GM23338 (cell line): ENCODE results near the gene DTNB. TPM values are rescaled to one million over a fixed set of nuclear protein-coding genes. Genes with fewer than 3 reads are reported as not detected.

Experiments
- ATAC-seq: fragments of 200-7000 bp; cut with Tn5 transposase; 3 replicates; pipeline ENCODE4 v1.9.1; 2020
- DNase-seq: peaks from one replicate; pipeline ENCODE4 v3.0.0-alpha.2; 2015; ENCODE audit warnings: low spot score
- H2AFZ ChIP-seq: fragments of 200-600 bp; sonication (generic); 2 replicates; pipeline ENCODE4 v1.8.0; 2016; ENCODE audit warnings: antibody characterized with exemption, mild to moderate bottlenecking, moderate library complexity
- H3F3A ChIP-seq: fragments of 200-600 bp; sonication (generic); replicated peaks from 2 replicates; pipeline ENCODE4 v1.8.0; 2017; ENCODE audit warnings: antibody characterized with exemption, mixed run types, low read depth
- H3K27ac ChIP-seq: fragments of 200-600 bp; sonication (generic); 2 replicates; pipeline ENCODE4 v1.6.1; 2016; ENCODE audit warnings: low read depth
- H3K27me3 ChIP-seq: fragments of 200-600 bp; sonication (generic); 2 replicates; pipeline ENCODE4 v1.8.0; 2016; ENCODE audit warnings: mild to moderate bottlenecking, mixed run types, moderate library complexity; ENCODE audit not compliant: insufficient read depth
- H3K36me3 ChIP-seq: fragments of 200-600 bp; sonication (generic); 2 replicates; pipeline ENCODE4 v1.8.0; 2016; ENCODE audit warnings: mild to moderate bottlenecking; ENCODE audit not compliant: insufficient read depth
- H3K4me1 ChIP-seq: fragments of 200-600 bp; sonication (generic); 2 replicates; pipeline ENCODE4 v1.8.0; 2016; ENCODE audit warnings: mild to moderate bottlenecking, moderate library complexity; ENCODE audit not compliant: insufficient read depth
- H3K4me2 ChIP-seq: fragments of 200-600 bp; sonication (generic); 2 replicates; pipeline ENCODE4 v1.7.1; 2017; ENCODE audit warnings: mixed run types
- H3K4me3 ChIP-seq: fragments of 200-600 bp; sonication (generic); 2 replicates; pipeline ENCODE4 v1.6.1; 2016; ENCODE audit warnings: mixed run types
- H3K79me2 ChIP-seq: fragments of 200-600 bp; sonication (generic); replicated peaks from 2 replicates; pipeline ENCODE4 v1.8.0; 2017; ENCODE audit warnings: mild to moderate bottlenecking; ENCODE audit not compliant: insufficient read depth
- H3K9me2 ChIP-seq: fragments of 200-600 bp; sonication (generic); 2 replicates; pipeline ENCODE4 v1.8.0; 2017; ENCODE audit not compliant: insufficient read depth
- H4K20me1 ChIP-seq: fragments of 200-600 bp; sonication (generic); replicated peaks from 2 replicates; pipeline ENCODE4 v1.8.0; 2017; ENCODE audit warnings: mild to moderate bottlenecking; ENCODE audit not compliant: insufficient read depth
- H3K27ac Mint-ChIP-seq: 2 replicates; pipeline ENCODE4 v1.8.0; 2020; ENCODE audit warnings: inconsistent platforms, mild to moderate bottlenecking, moderate library complexity, mixed read lengths
- H3K27me3 Mint-ChIP-seq: 3 replicates; pipeline ENCODE4 v1.8.0; 2022; ENCODE audit warnings: low read depth, mild to moderate bottlenecking, moderate library complexity, mixed read lengths, inconsistent platforms; ENCODE audit not compliant: insufficient read depth, poor library complexity
- H3K36me3 Mint-ChIP-seq: 3 replicates; pipeline ENCODE4 v1.8.0; 2021; ENCODE audit warnings: low read depth, mild to moderate bottlenecking, inconsistent platforms, moderate library complexity, mixed read lengths
- H3K4me1 Mint-ChIP-seq: 3 replicates; pipeline ENCODE4 v1.8.0; 2020; ENCODE audit warnings: mild to moderate bottlenecking, inconsistent platforms, mixed read lengths
- H3K4me3 Mint-ChIP-seq: 3 replicates; pipeline ENCODE4 v1.8.0; 2021; ENCODE audit warnings: moderate library complexity, mild to moderate bottlenecking, inconsistent platforms, mixed read lengths
- H3K9me3 Mint-ChIP-seq: 3 replicates; pipeline ENCODE4 v1.8.0; 2020; ENCODE audit warnings: moderate library complexity, mild to moderate bottlenecking, inconsistent platforms, mixed read lengths
- CREB1 ChIP-seq: fragments of 250-450 bp; sonication (Bioruptor Pico); IDR thresholded peaks from 2 replicates; pipeline ENCODE4 v1.5.0; 2020; ENCODE audit warnings: low read depth, mild to moderate bottlenecking, moderate library complexity
- EZH2 ChIP-seq: fragments of 200-600 bp; sonication (generic); IDR thresholded peaks from one replicate; pipeline ENCODE4 v1.8.0; 2017; ENCODE audit warnings: antibody characterized with exemption, mild to moderate bottlenecking, low read depth; ENCODE audit not compliant: unreplicated experiment
- EZH2phosphoT487 ChIP-seq: fragments of 200-600 bp; sonication (generic); IDR thresholded peaks from one replicate; pipeline ENCODE4 v1.8.1; 2018; ENCODE audit warnings: antibody characterized with exemption; ENCODE audit not compliant: unreplicated experiment
- JUNB ChIP-seq: IDR thresholded peaks from one replicate; pipeline ENCODE4 v1.6.1; 2016; ENCODE audit warnings: antibody characterized with exemption; ENCODE audit not compliant: unreplicated experiment
- NANOG ChIP-seq: IDR thresholded peaks from 2 replicates; pipeline ENCODE4 v1.6.1; 2016; ENCODE audit warnings: antibody characterized with exemption, borderline replicate concordance
- POLR2AphosphoS5 ChIP-seq: IDR thresholded peaks from 2 replicates; pipeline ENCODE4 v1.6.1; 2016; ENCODE audit warnings: antibody characterized with exemption, low read depth
- STAT1 ChIP-seq: IDR thresholded peaks from one replicate; pipeline ENCODE4 v1.6.1; 2016; ENCODE audit warnings: antibody characterized with exemption; ENCODE audit not compliant: unreplicated experiment
- ZNF114 ChIP-seq: fragments of 250-450 bp; sonication (Bioruptor Pico); IDR thresholded peaks from 2 replicates; pipeline ENCODE4 v1.5.0; 2020; ENCODE audit warnings: mild to moderate bottlenecking, moderate library complexity
- polyA plus RNA-seq: library from polyadenylated mRNA; unstranded; fragments of >200 nt; fragmentation: Nextera tagmentation; extraction: Ambion mirVana; gene quantifications from 2 replicates; pipeline ENCODE4 v1.2.1, GENCODE V29; 2016
- total RNA-seq: library from RNA; depleted of rRNA; stranded (reverse); fragments of >200 nt; shearing (Covaris generic); gene quantifications from 2 replicates; pipeline ENCODE4 v1.2.3, GENCODE V29; 2014
- TF ChIP-seq, protein P1 (sequence below): IDR thresholded peaks from 2 replicates; pipeline ENCODE4 v1.6.1; 2016; ENCODE audit warnings: antibody characterized with exemption
- TF ChIP-seq, protein P2 (sequence below): fragments of 250-450 bp; sonication (Bioruptor Pico); IDR thresholded peaks from 2 replicates; pipeline ENCODE4 v1.5.0; 2020; ENCODE audit warnings: mild to moderate bottlenecking, moderate library complexity
- TF ChIP-seq, protein P3 (sequence below), 2 experiments: fragments of 200-600 bp in 1 of 2; sonication (generic) in 1 of 2; conservative IDR thresholded peaks; 2 replicates each; pipeline versions ENCODE4 v1.5.1 to v1.6.1; 2016 to 2017; ENCODE audit warnings: antibody characterized with exemption in 2 of 2, low read depth in 2 of 2, mild to moderate bottlenecking in 2 of 2, moderate library complexity in 1 of 2

Gene DTNB
- total and polyA plus RNA-seq, 2 experiments from 2014 or later: 22.1 to 29.4 TPM

GRCh38 chr2:25448808-25449207 lies 224.6 kb downstream of the DTNB start:
- no peaks in the 10 kb centered on the region for H3K4me1 ChIP-seq
- Mint-ChIP-seq H3K36me3 (peaks cover 4% of the 10 kb centered on the region; the same call in 1 of the 3 replicates), H3K4me1 (peaks cover 26% of the 10 kb centered on the region), H3K9me3 (no peaks in the 10 kb centered on the region), H3K27me3 (peaks cover 1% of the 10 kb centered on the region), H3K4me3 (no peak overlapping the region), H3K27ac (no peak overlapping the region)
- no peak overlapping the region for H2AFZ ChIP-seq
- H4K20me1 ChIP-seq: no peaks in the 10 kb centered on the region
- no peaks in the 10 kb centered on the region for H3K27me3 ChIP-seq
- H3F3A ChIP-seq: no peaks in the 10 kb centered on the region
- no peaks in the 10 kb centered on the region for H3K79me2 ChIP-seq
- H3K27ac ChIP-seq: no peak overlapping the region
- H3K4me3 ChIP-seq: no peak overlapping the region
- TF ChIP-seq JUNB (no peak), NANOG (no peak), ZNF114 (CRISPR knock-in tag) (no peak), POLR2AphosphoS5 (no peak)
- TF ChIP-seq, protein P1, sequence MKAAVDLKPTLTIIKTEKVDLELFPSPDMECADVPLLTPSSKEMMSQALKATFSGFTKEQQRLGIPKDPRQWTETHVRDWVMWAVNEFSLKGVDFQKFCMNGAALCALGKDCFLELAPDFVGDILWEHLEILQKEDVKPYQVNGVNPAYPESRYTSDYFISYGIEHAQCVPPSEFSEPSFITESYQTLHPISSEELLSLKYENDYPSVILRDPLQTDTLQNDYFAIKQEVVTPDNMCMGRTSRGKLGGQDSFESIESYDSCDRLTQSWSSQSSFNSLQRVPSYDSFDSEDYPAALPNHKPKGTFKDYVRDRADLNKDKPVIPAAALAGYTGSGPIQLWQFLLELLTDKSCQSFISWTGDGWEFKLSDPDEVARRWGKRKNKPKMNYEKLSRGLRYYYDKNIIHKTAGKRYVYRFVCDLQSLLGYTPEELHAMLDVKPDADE: no peak
- no peaks in the 10 kb centered on the region for H3K36me3 ChIP-seq
- H3K4me2 ChIP-seq: no peak overlapping the region
- ATAC-seq (no peak), DNase-seq (no peak)
- H3K9me2 ChIP-seq: no peaks in the 10 kb centered on the region

DNA sequence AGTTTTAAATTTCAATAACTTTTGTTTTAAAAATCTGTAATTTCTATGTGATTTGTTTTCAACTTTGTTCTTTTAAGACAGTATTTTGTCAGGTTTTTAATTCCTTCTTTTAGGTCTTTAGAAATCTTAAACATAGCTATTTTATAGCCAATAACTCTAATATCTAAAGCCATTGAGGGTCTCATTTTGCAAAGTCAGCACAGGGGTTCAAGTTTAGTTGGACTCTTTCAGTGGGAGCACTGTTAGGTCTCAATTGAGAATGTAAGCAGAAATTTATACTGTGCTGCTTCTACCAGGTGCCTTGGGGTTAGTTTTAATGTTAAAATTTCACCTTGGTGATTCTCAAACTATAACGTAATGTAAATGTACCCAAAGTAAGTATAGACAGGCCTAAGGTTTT lies 226.4 kb downstream of the DTNB start:
- H3K36me3 ChIP-seq: no peaks in the 10 kb centered on the region
- H3K4me2 ChIP-seq: no peak overlapping the region
- Mint-ChIP-seq H3K4me3 (no peak overlapping the region), H3K4me1 (peaks cover 27% of the 10 kb centered on the region), H3K36me3 (peaks cover 4% of the 10 kb centered on the region; the same call in 1 of the 3 replicates), H3K27ac (no peak overlapping the region), H3K27me3 (peaks cover 1% of the 10 kb centered on the region), H3K9me3 (no peaks in the 10 kb centered on the region)
- DNase-seq (no peak), ATAC-seq (no peak)
- no peaks in the 10 kb centered on the region for H3K27me3 ChIP-seq
- no peaks in the 10 kb centered on the region for H3K4me1 ChIP-seq
- no peaks in the 10 kb centered on the region for H4K20me1 ChIP-seq
- H3K9me2 ChIP-seq: no peaks in the 10 kb centered on the region
- H3K27ac ChIP-seq: no peak overlapping the region
- no peak overlapping the region for H3K4me3 ChIP-seq
- no peaks in the 10 kb centered on the region for H3F3A ChIP-seq
- H3K79me2 ChIP-seq: no peaks in the 10 kb centered on the region
- H2AFZ ChIP-seq: no peak overlapping the region
- no peak for TF ChIP-seq EZH2
- TF ChIP-seq, protein P1: no peak
- no peak for TF ChIP-seq EZH2phosphoT487
- TF ChIP-seq STAT1: no peak
- no peak for TF ChIP-seq POLR2AphosphoS5
- TF ChIP-seq, protein P2, sequence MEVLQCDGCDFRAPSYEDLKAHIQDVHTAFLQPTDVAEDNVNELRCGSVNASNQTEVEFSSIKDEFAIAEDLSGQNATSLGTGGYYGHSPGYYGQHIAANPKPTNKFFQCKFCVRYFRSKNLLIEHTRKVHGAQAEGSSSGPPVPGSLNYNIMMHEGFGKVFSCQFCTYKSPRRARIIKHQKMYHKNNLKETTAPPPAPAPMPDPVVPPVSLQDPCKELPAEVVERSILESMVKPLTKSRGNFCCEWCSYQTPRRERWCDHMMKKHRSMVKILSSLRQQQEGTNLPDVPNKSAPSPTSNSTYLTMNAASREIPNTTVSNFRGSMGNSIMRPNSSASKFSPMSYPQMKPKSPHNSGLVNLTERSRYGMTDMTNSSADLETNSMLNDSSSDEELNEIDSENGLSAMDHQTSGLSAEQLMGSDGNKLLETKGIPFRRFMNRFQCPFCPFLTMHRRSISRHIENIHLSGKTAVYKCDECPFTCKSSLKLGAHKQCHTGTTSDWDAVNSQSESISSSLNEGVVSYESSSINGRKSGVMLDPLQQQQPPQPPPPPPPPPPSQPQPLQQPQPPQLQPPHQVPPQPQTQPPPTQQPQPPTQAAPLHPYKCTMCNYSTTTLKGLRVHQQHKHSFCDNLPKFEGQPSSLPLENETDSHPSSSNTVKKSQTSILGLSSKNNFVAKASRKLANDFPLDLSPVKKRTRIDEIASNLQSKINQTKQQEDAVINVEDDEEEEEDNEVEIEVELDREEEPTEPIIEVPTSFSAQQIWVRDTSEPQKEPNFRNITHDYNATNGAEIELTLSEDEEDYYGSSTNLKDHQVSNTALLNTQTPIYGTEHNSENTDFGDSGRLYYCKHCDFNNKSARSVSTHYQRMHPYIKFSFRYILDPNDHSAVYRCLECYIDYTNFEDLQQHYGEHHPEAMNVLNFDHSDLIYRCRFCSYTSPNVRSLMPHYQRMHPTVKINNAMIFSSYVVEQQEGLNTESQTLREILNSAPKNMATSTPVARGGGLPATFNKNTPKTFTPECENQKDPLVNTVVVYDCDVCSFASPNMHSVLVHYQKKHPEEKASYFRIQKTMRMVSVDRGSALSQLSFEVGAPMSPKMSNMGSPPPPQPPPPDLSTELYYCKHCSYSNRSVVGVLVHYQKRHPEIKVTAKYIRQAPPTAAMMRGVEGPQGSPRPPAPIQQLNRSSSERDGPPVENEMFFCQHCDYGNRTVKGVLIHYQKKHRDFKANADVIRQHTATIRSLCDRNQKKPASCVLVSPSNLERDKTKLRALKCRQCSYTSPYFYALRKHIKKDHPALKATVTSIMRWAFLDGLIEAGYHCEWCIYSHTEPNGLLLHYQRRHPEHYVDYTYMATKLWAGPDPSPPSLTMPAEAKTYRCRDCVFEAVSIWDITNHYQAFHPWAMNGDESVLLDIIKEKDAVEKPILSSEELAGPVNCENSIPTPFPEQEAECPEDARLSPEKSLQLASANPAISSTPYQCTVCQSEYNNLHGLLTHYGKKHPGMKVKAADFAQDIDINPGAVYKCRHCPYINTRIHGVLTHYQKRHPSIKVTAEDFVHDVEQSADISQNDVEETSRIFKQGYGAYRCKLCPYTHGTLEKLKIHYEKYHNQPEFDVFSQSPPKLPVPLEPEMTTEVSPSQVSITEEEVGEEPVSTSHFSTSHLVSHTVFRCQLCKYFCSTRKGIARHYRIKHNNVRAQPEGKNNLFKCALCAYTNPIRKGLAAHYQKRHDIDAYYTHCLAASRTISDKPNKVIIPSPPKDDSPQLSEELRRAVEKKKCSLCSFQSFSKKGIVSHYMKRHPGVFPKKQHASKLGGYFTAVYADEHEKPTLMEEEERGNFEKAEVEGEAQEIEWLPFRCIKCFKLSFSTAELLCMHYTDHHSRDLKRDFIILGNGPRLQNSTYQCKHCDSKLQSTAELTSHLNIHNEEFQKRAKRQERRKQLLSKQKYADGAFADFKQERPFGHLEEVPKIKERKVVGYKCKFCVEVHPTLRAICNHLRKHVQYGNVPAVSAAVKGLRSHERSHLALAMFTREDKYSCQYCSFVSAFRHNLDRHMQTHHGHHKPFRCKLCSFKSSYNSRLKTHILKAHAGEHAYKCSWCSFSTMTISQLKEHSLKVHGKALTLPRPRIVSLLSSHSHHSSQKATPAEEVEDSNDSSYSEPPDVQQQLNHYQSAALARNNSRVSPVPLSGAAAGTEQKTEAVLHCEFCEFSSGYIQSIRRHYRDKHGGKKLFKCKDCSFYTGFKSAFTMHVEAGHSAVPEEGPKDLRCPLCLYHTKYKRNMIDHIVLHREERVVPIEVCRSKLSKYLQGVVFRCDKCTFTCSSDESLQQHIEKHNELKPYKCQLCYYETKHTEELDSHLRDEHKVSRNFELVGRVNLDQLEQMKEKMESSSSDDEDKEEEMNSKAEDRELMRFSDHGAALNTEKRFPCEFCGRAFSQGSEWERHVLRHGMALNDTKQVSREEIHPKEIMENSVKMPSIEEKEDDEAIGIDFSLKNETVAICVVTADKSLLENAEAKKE: no peak
- no peak for TF ChIP-seq CREB1
- TF ChIP-seq ZNF114 (CRISPR knock-in tag): no peak
- TF ChIP-seq, protein P3, sequence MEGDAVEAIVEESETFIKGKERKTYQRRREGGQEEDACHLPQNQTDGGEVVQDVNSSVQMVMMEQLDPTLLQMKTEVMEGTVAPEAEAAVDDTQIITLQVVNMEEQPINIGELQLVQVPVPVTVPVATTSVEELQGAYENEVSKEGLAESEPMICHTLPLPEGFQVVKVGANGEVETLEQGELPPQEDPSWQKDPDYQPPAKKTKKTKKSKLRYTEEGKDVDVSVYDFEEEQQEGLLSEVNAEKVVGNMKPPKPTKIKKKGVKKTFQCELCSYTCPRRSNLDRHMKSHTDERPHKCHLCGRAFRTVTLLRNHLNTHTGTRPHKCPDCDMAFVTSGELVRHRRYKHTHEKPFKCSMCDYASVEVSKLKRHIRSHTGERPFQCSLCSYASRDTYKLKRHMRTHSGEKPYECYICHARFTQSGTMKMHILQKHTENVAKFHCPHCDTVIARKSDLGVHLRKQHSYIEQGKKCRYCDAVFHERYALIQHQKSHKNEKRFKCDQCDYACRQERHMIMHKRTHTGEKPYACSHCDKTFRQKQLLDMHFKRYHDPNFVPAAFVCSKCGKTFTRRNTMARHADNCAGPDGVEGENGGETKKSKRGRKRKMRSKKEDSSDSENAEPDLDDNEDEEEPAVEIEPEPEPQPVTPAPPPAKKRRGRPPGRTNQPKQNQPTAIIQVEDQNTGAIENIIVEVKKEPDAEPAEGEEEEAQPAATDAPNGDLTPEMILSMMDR (conservative IDR thresholded peaks at IDR 0.05; ENCODE audit: low read depth in 2 of 2): no peak
